GM12874 (cell line): ENCODE measurements around the gene GBGT1.

Experiments
- TF ChIP-seq, protein P1 (sequence below): IDR thresholded peaks from 2 replicates; pipeline ENCODE4 v1.5.1; 2011; ENCODE audit warnings: low read depth, mild to moderate bottlenecking, control low read depth, low read length, moderate library complexity; ENCODE audit not compliant: insufficient read depth

Gene GBGT1

DNA sequence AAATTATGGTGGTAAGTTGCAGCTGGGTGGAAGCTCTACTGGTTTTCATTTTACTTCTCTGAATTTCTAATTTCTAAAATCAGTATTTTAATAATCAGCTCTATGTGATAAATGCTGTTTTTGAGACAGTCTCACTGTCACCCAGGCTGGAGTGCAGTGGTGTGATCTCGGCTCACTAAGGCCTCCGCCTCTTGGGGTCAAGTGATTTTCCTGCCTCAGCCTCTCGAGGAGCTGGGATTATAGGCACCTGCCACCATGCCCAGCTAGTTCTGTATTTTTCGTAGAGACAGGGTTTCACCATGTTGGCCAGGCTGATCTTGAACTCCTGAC is 41.1 kb downstream of the GBGT1 start:
- TF ChIP-seq, protein P1, sequence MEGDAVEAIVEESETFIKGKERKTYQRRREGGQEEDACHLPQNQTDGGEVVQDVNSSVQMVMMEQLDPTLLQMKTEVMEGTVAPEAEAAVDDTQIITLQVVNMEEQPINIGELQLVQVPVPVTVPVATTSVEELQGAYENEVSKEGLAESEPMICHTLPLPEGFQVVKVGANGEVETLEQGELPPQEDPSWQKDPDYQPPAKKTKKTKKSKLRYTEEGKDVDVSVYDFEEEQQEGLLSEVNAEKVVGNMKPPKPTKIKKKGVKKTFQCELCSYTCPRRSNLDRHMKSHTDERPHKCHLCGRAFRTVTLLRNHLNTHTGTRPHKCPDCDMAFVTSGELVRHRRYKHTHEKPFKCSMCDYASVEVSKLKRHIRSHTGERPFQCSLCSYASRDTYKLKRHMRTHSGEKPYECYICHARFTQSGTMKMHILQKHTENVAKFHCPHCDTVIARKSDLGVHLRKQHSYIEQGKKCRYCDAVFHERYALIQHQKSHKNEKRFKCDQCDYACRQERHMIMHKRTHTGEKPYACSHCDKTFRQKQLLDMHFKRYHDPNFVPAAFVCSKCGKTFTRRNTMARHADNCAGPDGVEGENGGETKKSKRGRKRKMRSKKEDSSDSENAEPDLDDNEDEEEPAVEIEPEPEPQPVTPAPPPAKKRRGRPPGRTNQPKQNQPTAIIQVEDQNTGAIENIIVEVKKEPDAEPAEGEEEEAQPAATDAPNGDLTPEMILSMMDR: no peak

DNA sequence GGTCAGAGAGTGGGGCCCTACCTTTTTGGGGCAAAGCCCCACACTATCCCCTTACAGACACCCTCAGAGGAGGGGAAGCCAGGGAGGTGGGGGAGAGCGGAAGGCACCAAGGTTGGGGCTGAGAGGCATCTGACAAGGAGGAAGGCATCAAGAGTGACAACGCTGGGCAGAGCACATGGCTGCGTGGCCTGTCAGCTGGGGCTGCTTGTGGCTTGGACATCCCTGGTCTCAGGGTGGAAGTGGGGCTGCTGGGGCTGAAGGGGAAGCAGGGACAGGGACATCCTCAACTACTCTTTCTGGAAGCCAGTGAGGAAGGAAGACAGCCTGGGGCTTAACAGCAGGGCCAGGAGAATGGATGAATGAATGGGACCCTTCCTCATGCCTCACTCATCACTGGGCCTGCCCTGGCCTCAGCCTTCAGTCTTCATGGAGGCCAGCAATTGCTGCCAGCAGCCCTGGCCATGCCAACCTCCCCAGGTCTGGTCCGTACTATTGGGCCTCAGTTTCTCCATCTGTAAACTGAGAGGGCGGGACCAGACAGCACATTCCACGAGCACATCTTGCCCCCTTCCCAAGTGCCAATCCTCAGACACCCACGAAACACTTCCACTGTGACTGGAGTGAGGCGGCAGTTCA is 41.7 kb downstream of the GBGT1 start:
- TF ChIP-seq, protein P1: no peak

- TF ChIP-seq, protein P1: no peak
Observed at GRCh38 chr9:133121198-133121914, 42.4 kb downstream of the GBGT1 start, which contains the start of gene RALGDS. Gene RALGDS, minus strand, starts transcription at chr9:133121240. Its CDS starts 86 bp downstream, at chr9:133121154.

- TF ChIP-seq, protein P1: no peak
Observed at GRCh38 chr9:133120501-133121197, 43.1 kb downstream of the GBGT1 start.

DNA sequence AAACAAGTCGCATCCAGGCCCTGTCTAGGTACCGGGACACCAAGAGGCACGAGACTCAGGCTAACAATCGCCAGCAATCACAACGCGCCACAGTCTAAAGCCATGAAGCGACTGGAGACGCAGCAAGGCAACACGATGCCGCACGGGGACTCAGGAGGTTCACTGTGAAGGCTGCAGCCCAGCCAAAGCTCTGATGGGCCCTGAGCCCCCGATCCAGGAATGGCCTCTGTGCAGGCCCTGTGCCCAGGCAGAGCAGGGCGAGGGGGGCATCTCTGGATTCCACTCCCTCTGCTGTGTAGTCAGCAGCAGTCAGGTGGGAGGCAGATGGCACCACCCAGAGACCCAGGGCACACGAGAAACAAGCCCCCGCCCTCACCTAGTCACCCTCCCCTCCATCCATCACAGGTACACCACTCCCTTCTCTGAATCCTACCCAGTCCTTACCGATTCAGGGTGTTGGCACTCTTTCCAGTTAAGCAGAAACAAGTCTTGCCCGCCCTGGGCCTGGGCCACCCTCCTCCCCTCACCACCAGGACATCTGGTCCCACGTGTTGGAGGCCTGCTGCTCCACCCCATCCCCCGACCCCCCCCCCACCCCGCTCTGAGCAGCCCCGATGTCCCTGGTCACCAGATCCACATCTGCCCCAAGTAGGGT is 43.7 kb downstream of the GBGT1 start:
- TF ChIP-seq, protein P1: no peak

GRCh38 chr9:133119103-133119845 is 44.4 kb downstream of the GBGT1 start:
- TF ChIP-seq, protein P1: no peak

- TF ChIP-seq, protein P1: no peak
Observed at GRCh38 chr9:133118568-133118967, 45.1 kb downstream of the GBGT1 start.
